Naive thymus-derived CD8-positive, alpha-beta T cell (primary cell): Measurements from ENCODE around the gene STRA8. TPM values are rescaled to one million over a fixed set of nuclear protein-coding genes. Genes with fewer than 3 reads are reported as not detected.

Experiments used
- ATAC-seq, 2 donors: fragments of 150-1000 bp; cut with Tn5 transposase in 1 of 2; sonication (Bioruptor Pico), chemical (Tn5 transposase) in 1 of 2; 1 replicate in 1 of 2; 2 replicates in 1 of 2; pipeline ENCODE4 v1.10.0; 2021; ENCODE audit warnings: mild to moderate bottlenecking in 2 of 2, moderate library complexity in 2 of 2
- POLR2A ChIA-PET: fragments of 350-600 bp; sonication (Branson Sonifier 250); formaldehyde crosslinking; loops from one replicate; lab custom pipeline; 2021; ENCODE audit warnings: antibody characterized with exemption; lab: Charles Lee
- DNase-seq, 10 donors: peaks; one replicate each; pipeline versions ENCODE4 v3.0.0 to v3.0.0-alpha.2; 2020 to 2022
- H3K27ac Mint-ChIP-seq, 10 donors: one replicate each; pipeline ENCODE4 v1.8.0; 2020 to 2022; ENCODE audit warnings: mild to moderate bottlenecking in 10 of 10, mixed read lengths in 10 of 10, moderate library complexity in 4 of 10, inconsistent platforms in 1 of 10
- H3K27me3 Mint-ChIP-seq, 5 donors: one replicate each; pipeline ENCODE4 v1.8.0; 2021 to 2022; ENCODE audit warnings: mixed read lengths in 5 of 5
- H3K36me3 Mint-ChIP-seq, 3 donors: one replicate each; pipeline ENCODE4 v1.8.0; 2020 to 2022; ENCODE audit warnings: mixed read lengths in 3 of 3, mild to moderate bottlenecking in 2 of 3, inconsistent platforms in 1 of 3
- H3K4me1 Mint-ChIP-seq, 4 donors: one replicate each; pipeline ENCODE4 v1.8.0; 2021 to 2022; ENCODE audit warnings: mixed read lengths in 4 of 4
- H3K4me3 Mint-ChIP-seq, 10 donors: one replicate each; pipeline ENCODE4 v1.8.0; 2020 to 2022; ENCODE audit warnings: mild to moderate bottlenecking in 10 of 10, mixed read lengths in 10 of 10, moderate library complexity in 6 of 10, inconsistent platforms in 1 of 10
- H3K9me3 Mint-ChIP-seq, 9 donors: one replicate each; pipeline ENCODE4 v1.8.0; 2020 to 2022; ENCODE audit warnings: mixed read lengths in 9 of 9, mild to moderate bottlenecking in 3 of 9, inconsistent platforms in 1 of 9, moderate library complexity in 1 of 9
- polyA plus RNA-seq, 3 donors: library from polyadenylated mRNA; unstranded; fragments of 300-500 nt; fragmentation: Illumina TruSeq; gene quantifications; one replicate each; pipeline ENCODE4 v1.2.3, GENCODE V29; 2021
- total RNA-seq, 8 experiments: library from RNA in 2 of 8; stranded (reverse) in 2 of 8; gene quantifications; one replicate each; pipeline ENCODE4 v1.2.3 and lab custom pipeline; 2021 to 2026

Gene STRA8
- total and polyA plus RNA-seq, 5 experiments from 2014 or later: not detected

DNA sequence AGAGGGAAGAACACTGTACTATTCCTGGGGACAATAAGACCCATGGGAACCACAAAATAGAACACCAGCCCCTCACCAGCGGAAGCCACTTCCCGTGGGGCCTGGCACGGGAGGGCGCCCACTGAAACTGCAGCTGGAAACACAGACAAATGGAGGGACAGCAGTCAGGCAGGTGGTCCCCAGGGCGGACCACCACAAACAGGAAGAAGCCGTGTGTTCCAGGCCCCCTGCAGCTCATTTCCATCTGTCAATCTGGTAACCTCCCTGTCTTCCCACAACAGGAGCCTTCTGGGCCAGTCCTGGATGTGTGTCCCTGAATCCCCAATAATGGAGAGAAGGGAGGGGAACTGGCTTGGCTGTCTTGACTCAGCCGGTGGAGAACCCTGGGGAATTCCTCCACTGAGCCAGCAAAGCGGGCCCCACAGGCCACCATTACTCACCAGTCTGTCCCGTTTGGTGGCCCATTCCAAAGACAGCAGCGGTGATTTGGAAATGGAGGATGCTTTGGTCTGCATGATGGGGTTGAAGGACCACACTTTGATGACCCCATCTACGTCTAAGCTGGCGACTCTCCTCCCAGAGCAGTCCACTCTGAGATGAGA lies 39.0 kb upstream of the STRA8 start:
- Mint-ChIP-seq H3K36me3 (peaks cover 7 to 97% (median 53%) of the 10 kb centered on the region in 3 donors), H3K4me3 (no peak overlapping the region), H3K27ac (peak overlapping the region in 3 of 10 donors; percentile 11 to 37 (median 25)), H3K4me1 (peaks cover 0 to 4% (median 2%) of the 10 kb centered on the region in 4 donors), H3K27me3 (no peaks in the 10 kb centered on the region), H3K9me3 (no peaks in the 10 kb centered on the region)
- POLR2A ChIA-PET: interaction anchor here (1.2 kb wide), 1 partner anchor 16 kb away, joined by 4 read pairs; the partner anchor contains the start of gene WDR91
- ATAC-seq: no peak
- no peak for DNase-seq

DNA sequence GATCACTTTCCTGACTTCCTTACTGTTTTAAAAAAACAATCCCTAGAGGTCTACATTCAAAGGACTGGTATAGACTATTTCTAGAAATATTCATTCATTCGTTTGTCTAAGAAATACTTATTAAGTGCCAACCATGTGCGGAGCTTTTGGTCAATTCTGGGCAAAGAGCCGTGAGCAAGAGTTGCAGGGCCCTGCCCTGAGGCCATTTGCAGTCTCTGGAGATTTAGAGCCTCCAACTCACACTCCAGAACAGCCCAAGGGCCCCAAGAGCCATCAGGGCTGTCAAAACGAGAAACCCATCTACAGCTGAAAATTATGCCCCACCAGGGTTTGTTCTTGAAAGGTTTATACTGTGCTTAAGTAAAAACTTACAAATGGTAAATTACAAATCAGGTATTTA lies 38.5 kb upstream of the STRA8 start:
- Mint-ChIP-seq H3K27me3 (no peaks in the 10 kb centered on the region), H3K36me3 (peaks cover 7 to 94% (median 51%) of the 10 kb centered on the region in 3 donors), H3K27ac (peak overlapping the region in 3 of 10 donors; percentile 7 to 28 (median 11)), H3K4me3 (no peak overlapping the region), H3K9me3 (no peaks in the 10 kb centered on the region), H3K4me1 (peaks cover 0 to 5% (median 2%) of the 10 kb centered on the region in 4 donors)
- ATAC-seq (no peak), DNase-seq (no peak)
- POLR2A ChIA-PET: no interaction called here

DNA sequence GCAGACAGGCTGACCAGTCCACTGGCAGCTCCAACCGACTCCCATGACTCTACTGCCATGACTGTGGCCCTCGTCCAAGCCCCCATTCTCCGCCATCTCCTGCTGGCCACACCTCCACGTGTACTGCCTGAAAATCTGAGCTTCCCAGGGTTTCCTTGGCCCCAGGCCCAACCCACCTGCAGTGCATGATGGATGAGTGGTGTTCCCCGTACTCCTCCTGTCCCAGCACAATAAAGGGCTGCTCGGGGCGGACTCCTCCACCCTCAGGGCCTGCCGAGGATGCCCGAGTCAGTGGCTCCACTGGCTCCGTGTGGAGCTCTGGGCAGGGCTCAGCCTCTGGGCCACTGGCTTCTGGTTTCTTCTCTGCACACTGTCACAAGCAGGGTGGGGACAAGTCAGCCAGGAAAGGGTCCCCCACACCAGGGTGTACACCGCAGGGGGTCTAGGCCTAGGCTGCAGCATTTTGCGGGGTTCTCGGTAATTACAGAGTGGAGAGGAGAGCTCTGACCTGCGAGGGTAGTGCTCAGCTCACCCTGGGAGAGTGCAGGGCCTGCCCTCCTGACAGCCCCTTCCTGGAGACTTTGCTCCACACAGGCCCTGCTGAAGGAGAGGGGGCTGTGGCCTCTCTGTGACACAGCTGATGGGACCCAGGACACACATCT lies 37.5 kb upstream of the STRA8 start:
- Mint-ChIP-seq H3K27me3 (no peaks in the 10 kb centered on the region), H3K27ac (peak overlapping the region in 1 of 10 donors; percentile 15), H3K4me3 (no peak overlapping the region), H3K36me3 (peaks cover 7 to 93% (median 50%) of the 10 kb centered on the region in 3 donors), H3K9me3 (no peaks in the 10 kb centered on the region), H3K4me1 (peaks cover 0 to 5% (median under 1%) of the 10 kb centered on the region in 4 donors)
- POLR2A ChIA-PET: no interaction called here
- ATAC-seq: no peak
- DNase-seq: no peak

DNA sequence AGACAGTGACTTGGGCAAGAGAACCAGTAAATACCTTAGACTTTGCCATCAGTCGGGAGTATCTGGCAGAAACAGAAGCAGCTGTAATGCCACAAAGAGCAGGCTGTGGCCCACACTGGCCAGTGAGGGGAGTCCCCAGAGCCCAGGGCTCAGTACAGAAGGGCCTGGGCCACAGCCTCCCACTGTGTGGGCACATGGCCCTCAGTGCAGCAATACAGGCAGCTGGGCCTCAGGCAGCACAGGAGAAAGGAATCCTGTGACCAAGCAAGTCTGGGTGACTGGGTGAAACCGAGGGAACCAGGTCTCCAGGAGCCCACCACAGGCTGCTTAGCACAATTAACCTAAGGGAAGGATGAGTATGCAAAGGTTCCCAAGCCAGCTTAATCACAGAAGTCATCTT lies 36.3 kb upstream of the STRA8 start:
- peaks cover 11 to 94% (median 52%) of the 10 kb centered on the region in 3 donors for H3K36me3 Mint-ChIP-seq
- POLR2A ChIA-PET: interaction anchor here (0.8 kb wide), 1 partner anchor 12 kb away, joined by 4 read pairs; no protein-coding TSS in a partner anchor
- H3K9me3 Mint-ChIP-seq: no peaks in the 10 kb centered on the region
- H3K4me3 Mint-ChIP-seq: no peak overlapping the region
- peaks cover 0 to 13% (median 6%) of the 10 kb centered on the region in 4 donors for H3K4me1 Mint-ChIP-seq
- DNase-seq (no peak), ATAC-seq (no peak)
- H3K27me3 Mint-ChIP-seq: no peaks in the 10 kb centered on the region
- peak overlapping the region in 1 of 10 donors; percentile 44 for H3K27ac Mint-ChIP-seq

DNA sequence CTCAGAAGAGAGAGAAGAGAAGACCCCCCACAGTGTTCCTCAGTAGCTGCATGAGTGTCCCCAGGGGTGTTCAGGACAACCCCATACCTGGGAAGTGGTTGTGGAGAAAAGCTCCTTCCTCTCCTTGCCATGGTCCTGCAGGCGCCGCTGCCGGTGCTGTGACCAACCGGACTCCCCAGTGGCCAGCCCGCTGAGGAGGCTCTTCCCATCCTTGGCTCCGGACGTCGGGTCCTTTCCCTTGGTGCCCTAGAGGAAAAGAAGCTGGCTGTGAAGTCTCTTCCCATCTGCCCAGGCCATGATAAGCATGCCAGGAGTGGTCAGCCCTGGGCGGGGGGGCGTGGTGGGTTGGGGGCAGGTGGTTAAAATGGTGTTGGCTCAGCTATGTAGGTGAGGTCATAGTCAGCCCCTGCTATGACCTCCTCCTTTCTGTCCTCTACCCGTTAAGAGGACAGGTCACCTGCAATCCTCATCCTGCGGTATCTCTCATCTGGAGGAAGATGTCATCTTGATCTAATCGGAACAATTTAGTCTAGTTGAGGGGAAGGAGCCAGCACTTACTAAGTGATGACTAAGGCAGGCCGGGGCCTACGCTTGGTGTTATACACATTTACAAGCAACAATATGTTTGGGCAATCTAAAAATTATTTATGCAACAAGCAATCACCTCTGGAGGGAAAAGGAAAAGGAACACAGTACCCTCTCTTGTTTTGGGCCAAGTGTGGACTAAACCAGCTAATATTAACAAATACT lies 35.6 kb upstream of the STRA8 start:
- POLR2A ChIA-PET: interaction anchor here (0.8 kb wide), 1 partner anchor 12 kb away, joined by 4 read pairs; no protein-coding TSS in a partner anchor
- H3K36me3 Mint-ChIP-seq: peaks cover 6 to 94% (median 58%) of the 10 kb centered on the region in 3 donors
- DNase-seq: no peak
- H3K4me3 Mint-ChIP-seq: no peak overlapping the region
- peak overlapping the region in 3 of 10 donors; percentile 34 to 76 (median 40) for H3K27ac Mint-ChIP-seq
- peaks cover 0 to 21% (median 11%) of the 10 kb centered on the region in 4 donors for H3K4me1 Mint-ChIP-seq
- H3K9me3 Mint-ChIP-seq: no peaks in the 10 kb centered on the region
- no peaks in the 10 kb centered on the region for H3K27me3 Mint-ChIP-seq
- no peak for ATAC-seq

DNA sequence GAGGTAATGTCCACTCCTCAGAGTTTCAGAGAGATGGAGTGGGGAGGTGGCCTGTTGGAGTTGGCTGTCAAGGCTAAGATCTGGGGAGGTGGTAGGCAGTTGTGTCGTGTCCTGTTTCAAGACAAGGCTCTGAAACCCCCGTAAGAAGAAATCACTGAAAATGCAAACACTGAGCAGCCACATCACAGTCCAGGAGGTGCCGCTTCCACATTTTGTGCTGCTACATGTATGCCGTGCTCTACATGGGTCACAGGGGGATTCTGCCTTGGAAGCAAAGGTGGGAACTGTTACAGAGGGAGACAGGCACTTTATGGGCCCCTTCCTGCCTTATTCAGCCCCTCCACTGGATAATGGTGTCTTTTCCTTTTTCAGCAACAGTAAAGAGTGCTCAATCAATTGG lies 34.2 kb upstream of the STRA8 start:
- H3K4me3 Mint-ChIP-seq: no peak overlapping the region
- POLR2A ChIA-PET: no interaction called here
- no peak for ATAC-seq
- no peak for DNase-seq
- peaks cover 8 to 32% (median 20%) of the 10 kb centered on the region in 4 donors for H3K4me1 Mint-ChIP-seq
- H3K27me3 Mint-ChIP-seq: no peaks in the 10 kb centered on the region
- H3K9me3 Mint-ChIP-seq: no peaks in the 10 kb centered on the region
- peak overlapping the region in 2 of 10 donors; percentile 36 to 56 for H3K27ac Mint-ChIP-seq
- peaks cover 10 to 94% (median 52%) of the 10 kb centered on the region in 3 donors for H3K36me3 Mint-ChIP-seq

DNA sequence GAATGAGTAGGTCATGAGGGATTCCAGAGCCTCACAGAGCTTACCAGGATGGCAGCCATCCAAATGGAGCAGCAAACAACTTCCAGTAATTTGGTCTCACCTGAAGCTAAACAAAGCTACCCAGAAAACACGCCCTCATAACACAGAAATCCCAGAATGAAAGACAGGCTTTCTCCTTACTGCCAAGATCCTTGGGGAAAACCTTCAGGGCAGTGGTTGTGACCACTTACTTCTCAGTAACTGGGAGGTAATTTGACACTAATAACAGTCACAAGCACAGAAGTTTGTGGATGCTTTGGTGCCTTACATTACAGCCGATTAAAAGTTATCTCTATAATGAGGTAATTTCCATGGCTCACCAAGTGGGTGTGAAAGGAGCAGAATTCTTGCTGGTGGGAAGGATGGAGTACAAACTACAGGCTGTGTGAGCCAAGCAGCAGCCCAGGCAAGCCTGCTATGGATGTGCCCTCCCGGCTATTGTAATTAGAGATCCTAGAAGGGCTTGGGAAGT lies 32.8 kb upstream of the STRA8 start:
- POLR2A ChIA-PET: no interaction called here
- Mint-ChIP-seq H3K4me1 (peaks cover 8 to 43% (median 26%) of the 10 kb centered on the region in 4 donors), H3K9me3 (no peaks in the 10 kb centered on the region), H3K36me3 (peaks cover 10 to 91% (median 53%) of the 10 kb centered on the region in 3 donors), H3K4me3 (no peak overlapping the region), H3K27me3 (no peaks in the 10 kb centered on the region), H3K27ac (no peak overlapping the region)
- ATAC-seq (no peak), DNase-seq (no peak)

DNA sequence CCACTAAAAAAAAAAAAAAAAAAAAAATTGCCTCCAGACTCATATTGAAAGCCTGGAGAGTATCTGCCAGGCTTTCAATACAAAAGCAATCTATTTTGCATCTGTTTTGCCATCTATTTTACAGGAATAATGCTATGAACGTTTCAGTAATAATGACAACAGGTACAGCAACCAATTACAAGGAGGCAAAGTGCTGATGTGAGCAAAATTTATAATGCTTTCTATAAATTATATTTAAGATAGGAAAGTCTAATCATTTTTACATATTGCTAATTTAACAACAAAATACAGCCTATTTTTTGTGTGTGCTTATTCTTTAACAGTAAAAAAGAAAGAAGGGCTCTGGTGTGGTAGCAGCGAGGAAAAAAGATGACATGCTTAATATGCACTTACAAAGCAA lies 32.3 kb upstream of the STRA8 start:
- ATAC-seq (no peak), DNase-seq (no peak)
- Mint-ChIP-seq H3K36me3 (peaks cover 10 to 91% (median 54%) of the 10 kb centered on the region in 3 donors), H3K9me3 (no peaks in the 10 kb centered on the region), H3K4me3 (no peak overlapping the region), H3K27me3 (no peaks in the 10 kb centered on the region), H3K4me1 (peaks cover 10 to 43% (median 27%) of the 10 kb centered on the region in 4 donors), H3K27ac (no peak overlapping the region)
- POLR2A ChIA-PET: no interaction called here

DNA sequence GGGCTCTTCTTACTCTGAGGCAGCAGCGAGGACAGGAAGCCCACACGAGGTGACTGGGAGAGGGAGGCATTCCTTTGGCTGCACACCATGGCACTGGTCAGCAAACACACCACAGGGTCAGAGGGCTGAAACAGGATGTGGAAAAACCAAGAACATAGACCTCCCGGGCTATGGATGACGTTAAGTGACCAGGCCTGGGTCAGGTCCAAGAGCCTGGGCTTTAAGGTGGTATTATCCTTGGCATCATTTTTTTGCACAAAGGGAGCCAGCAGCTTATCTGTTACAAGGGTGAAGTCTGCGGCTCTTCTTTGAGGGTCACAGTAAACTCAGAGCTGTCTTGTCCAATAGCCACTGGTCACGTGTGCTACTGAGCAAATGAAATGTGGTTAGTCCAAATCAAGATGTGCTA lies 29.3 kb upstream of the STRA8 start:
- no peaks in the 10 kb centered on the region for H3K9me3 Mint-ChIP-seq
- no peaks in the 10 kb centered on the region for H3K27me3 Mint-ChIP-seq
- POLR2A ChIA-PET: no interaction called here
- H3K36me3 Mint-ChIP-seq: peaks cover 10 to 71% (median 44%) of the 10 kb centered on the region in 3 donors
- peaks cover 31 to 65% (median 48%) of the 10 kb centered on the region in 4 donors for H3K4me1 Mint-ChIP-seq
- H3K27ac Mint-ChIP-seq: peak overlapping the region in 1 of 10 donors; percentile 19
- ATAC-seq (no peak), DNase-seq (no peak)
- no peak overlapping the region for H3K4me3 Mint-ChIP-seq

DNA sequence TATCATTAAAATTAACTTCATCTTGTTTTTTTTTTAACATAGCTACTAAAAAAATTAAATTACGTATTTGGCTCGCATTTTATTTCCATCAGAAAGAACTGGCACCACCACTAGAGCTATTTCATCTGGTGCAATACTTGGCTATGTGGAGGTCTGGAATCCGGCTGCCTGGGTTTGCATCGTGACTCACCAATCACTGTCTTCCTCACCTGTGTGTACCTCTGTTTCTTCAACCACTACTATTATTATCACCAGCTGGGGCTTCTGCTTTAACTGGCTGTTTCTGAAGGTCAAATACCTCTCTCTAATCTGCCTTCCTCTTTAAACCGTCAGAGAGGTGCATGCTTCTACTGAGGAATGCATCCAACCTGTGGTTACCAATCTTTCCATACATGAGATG lies 28.8 kb upstream of the STRA8 start:
- ATAC-seq (no peak), DNase-seq (no peak)
- H3K4me3 Mint-ChIP-seq: no peak overlapping the region
- H3K36me3 Mint-ChIP-seq: peaks cover 10 to 67% (median 40%) of the 10 kb centered on the region in 3 donors
- peak overlapping the region in 1 of 10 donors; percentile 73 for H3K27ac Mint-ChIP-seq
- no peaks in the 10 kb centered on the region for H3K27me3 Mint-ChIP-seq
- peaks cover 31 to 67% (median 53%) of the 10 kb centered on the region in 4 donors for H3K4me1 Mint-ChIP-seq
- POLR2A ChIA-PET: no interaction called here
- no peaks in the 10 kb centered on the region for H3K9me3 Mint-ChIP-seq

DNA sequence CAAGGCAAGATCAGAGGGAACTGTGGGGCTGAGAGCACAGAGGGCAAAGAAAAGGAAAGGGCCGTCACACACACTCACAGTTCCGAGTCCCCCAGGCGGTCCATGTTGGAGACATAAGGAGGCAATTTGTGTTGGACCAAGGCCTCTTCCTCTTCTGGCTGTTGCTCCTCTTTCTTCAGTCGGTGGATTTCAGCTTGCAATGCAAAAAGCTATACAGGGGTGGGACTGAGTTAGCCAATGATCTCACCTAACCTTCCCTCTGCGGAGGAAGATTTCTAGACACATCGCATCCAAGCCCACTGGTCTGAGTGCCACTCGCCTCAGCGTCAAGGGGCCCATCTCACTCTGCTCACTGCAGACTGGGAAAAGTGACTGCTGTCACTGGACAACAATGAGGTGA lies 27.8 kb upstream of the STRA8 start:
- ATAC-seq: no peak
- Mint-ChIP-seq H3K4me3 (no peak overlapping the region), H3K27me3 (no peaks in the 10 kb centered on the region), H3K4me1 (peaks cover 33 to 77% (median 61%) of the 10 kb centered on the region in 4 donors), H3K36me3 (peaks cover 10 to 61% (median 33%) of the 10 kb centered on the region in 3 donors), H3K27ac (peak overlapping the region in 1 of 10 donors; percentile 7), H3K9me3 (no peaks in the 10 kb centered on the region)
- POLR2A ChIA-PET: interaction anchor here (1.0 kb wide), 1 partner anchor 14 kb away, joined by 3 read pairs; no protein-coding TSS in a partner anchor
- no peak for DNase-seq

DNA sequence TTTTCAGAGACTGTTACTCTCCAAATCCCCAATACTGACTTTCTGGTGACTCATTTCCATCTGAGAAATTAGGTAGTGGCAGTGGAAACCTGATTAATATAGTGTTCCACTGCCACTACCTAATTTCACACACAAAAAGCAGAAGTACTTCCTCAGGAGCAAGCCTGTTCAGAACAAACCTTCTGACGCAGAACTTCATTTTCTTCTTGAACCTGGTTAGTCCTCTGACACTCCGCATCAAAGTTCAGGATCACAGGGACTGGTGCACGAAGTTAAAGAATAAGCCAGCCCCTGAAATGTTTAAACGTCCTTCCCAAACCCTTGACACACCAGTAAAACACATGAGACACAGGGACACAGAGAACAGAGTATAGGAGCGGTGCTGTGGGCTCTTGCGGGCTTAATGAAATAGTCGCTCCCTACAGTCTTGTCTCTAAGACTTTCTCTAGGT lies 26.7 kb upstream of the STRA8 start:
- no peak for ATAC-seq
- POLR2A ChIA-PET: no interaction called here
- H3K9me3 Mint-ChIP-seq: no peaks in the 10 kb centered on the region
- DNase-seq: no peak
- H3K27me3 Mint-ChIP-seq: no peaks in the 10 kb centered on the region
- H3K4me1 Mint-ChIP-seq: peaks cover 30 to 75% (median 60%) of the 10 kb centered on the region in 4 donors
- peaks cover 5 to 50% (median 26%) of the 10 kb centered on the region in 3 donors for H3K36me3 Mint-ChIP-seq
- H3K27ac Mint-ChIP-seq: peak overlapping the region in 1 of 10 donors; percentile 65
- H3K4me3 Mint-ChIP-seq: peak overlapping the region in 2 of 10 donors; percentile 28 to 60
